ENCODE results near the gene HNRNPA3. TPM values are rescaled to one million over a fixed set of nuclear protein-coding genes. Genes with fewer than 3 reads are reported as not detected.

The HNRNPA3 gene
- total and polyA plus RNA-seq, 2 donors (not counting 3 experiments of a cell fraction or from before 2014, with no cell fraction given), result 57.5 to 316 TPM

DNA sequence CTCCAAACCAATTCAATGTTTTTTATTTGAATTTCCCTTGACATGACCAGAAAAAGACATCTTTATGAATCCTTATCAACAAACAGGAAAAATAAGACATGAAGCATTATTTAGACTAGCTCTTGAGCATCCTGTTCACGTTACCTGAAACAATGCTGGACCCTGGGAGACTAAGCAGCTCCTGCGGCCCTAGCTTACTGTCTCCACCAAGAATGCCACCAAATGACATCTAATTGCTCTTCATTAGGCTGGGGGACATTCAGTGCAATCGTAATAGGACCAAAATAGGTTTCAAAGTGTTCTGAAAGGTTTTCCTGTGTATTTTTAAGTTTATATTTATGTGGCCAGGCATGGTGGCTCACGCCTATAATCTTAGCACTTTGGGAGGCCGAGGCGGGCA lies 26.5 kb downstream of the HNRNPA3 start:
- H3K79me2 ChIP-seq (ENCODE audit: control insufficient read depth, insufficient read depth, low read length), result peaks cover 94% of the 10 kb centered on the region
- POLR2A ChIA-PET, result no interaction called here
- H3K4me3 ChIP-seq (replicated peaks in 1 of 3; ENCODE audit: insufficient read depth in 1 of 3, low read depth in 1 of 3, low read length in 3 of 3), result no peak overlapping the region
- FAIRE-seq, result no peak
- BruUV-seq (replicated peaks), result no TSS peak
- H3K9ac ChIP-seq (replicated peaks; ENCODE audit: extremely low read depth, insufficient read depth, low read length), result no peak overlapping the region
- intact Hi-C loops (cut with micrococcal nuclease), result no loop called here
- CTCF ChIA-PET, result interaction anchor here (0.8 to 7.0 kb wide), 5 partner anchors 14 to 74 kb away, joined by 3 to 41 read pairs (median 7); partner anchors contain the start of gene NFE2L2
- no peak for TF ChIP-seq GATA2 (IDR thresholded peaks at IDR 0.05; ENCODE audit: insufficient read depth, insufficient read length, low read depth, low read length)
- TF ChIP-seq, protein P1, sequence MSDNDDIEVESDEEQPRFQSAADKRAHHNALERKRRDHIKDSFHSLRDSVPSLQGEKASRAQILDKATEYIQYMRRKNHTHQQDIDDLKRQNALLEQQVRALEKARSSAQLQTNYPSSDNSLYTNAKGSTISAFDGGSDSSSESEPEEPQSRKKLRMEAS (IDR thresholded peaks at IDR 0.05; ENCODE audit: insufficient read depth, insufficient read length), result no peak
- TF ChIP-seq FOS (IDR thresholded peaks at IDR 0.05; ENCODE audit: borderline replicate concordance, insufficient read depth, low read length), result no peak
- TF ChIP-seq POLR2A (IDR thresholded peaks at IDR 0.05; ENCODE audit: low read depth, low read length), result no peak
- TF ChIP-seq CTCF (IDR thresholded peaks at IDR 0.05; ENCODE audit: extremely low read depth in 1 of 2, insufficient read depth in 1 of 2, low read depth in 1 of 2, low read length in 2 of 2), result no peak
- no peak for TF ChIP-seq JUN (IDR thresholded peaks at IDR 0.05; ENCODE audit: borderline replicate concordance, insufficient read depth, insufficient read length, low read depth)
- no peak for TF ChIP-seq POLR2AphosphoS5 (IDR thresholded peaks at IDR 0.05; ENCODE audit: insufficient read depth, low read depth, low read length)
- TF ChIP-seq MYC (IDR thresholded peaks at IDR 0.05; ENCODE audit: low read depth, low read length), result no peak
- TF ChIP-seq EZH2 (IDR thresholded peaks at IDR 0.05; ENCODE audit: borderline replicate concordance, low read depth, low read length, severe bottlenecking), result no peak
- peaks cover 50% of the 10 kb centered on the region for H3K4me1 ChIP-seq (ENCODE audit: control insufficient read depth, extremely low read depth, insufficient read depth, low read length)
- no peak overlapping the region for H3K4me2 ChIP-seq (ENCODE audit: insufficient read depth, low read length)
- H4K20me1 ChIP-seq (replicated peaks; ENCODE audit: control insufficient read depth, extremely low read depth, insufficient read depth, low read length), result peaks cover 3% of the 10 kb centered on the region
- DNase-seq (ENCODE audit: low read depth, low spot score), result no peak
- no peak overlapping the region for H2AFZ ChIP-seq (ENCODE audit: low read depth, low read length)
- H3K27me3 ChIP-seq (ENCODE audit: control insufficient read depth in 2 of 2, insufficient read depth in 2 of 2, low read length in 2 of 2), result no peaks in the 10 kb centered on the region
- dilution Hi-C loops (cut with MboI; ENCODE audit: extremely low pct_ligation_motif_present, low sequenced_read_pairs), result no loop called here
- H3K9me3 ChIP-seq (replicated peaks; ENCODE audit: control insufficient read depth, insufficient read depth, low read length), result no peaks in the 10 kb centered on the region
- H3K27ac ChIP-seq (ENCODE audit: insufficient read depth, low read depth, low read length), result no peak overlapping the region
- no peaks in the 10 kb centered on the region for H3K9me1 ChIP-seq (replicated peaks; ENCODE audit: control insufficient read depth, extremely low read depth, insufficient read depth, low read length)
- no peaks in the 10 kb centered on the region for H3K36me3 ChIP-seq (ENCODE audit: control insufficient read depth in 2 of 2, extremely low read depth in 1 of 2, insufficient read depth in 2 of 2, low read length in 2 of 2)

All from endothelial cell of umbilical vein (primary cell).